Parathyroid adenoma (tissue), 2 donors: Measurements from ENCODE around the gene NR1H4.

Source experiments
- H2AFZ ChIP-seq: fragments of 300-600 bp; sonication (generic); one replicate; pipeline ENCODE4 v1.7.0; 2017; ENCODE audit warnings: antibody characterized with exemption, mild to moderate bottlenecking
- H3K27ac ChIP-seq: fragments of 300-600 bp; sonication (generic); one replicate; pipeline ENCODE4 v1.7.0; 2017
- H3K27me3 ChIP-seq: fragments of 300-600 bp; sonication (generic); one replicate; pipeline ENCODE4 v1.7.0; 2017; ENCODE audit warnings: low read length; ENCODE audit not compliant: control insufficient read depth, insufficient read depth
- H3K36me3 ChIP-seq: fragments of 300-600 bp; sonication (generic); one replicate; pipeline ENCODE4 v1.7.0; 2017; ENCODE audit warnings: low read length; ENCODE audit not compliant: control insufficient read depth, insufficient read depth
- H3K4me1 ChIP-seq: fragments of 300-600 bp; sonication (generic); one replicate; pipeline ENCODE4 v1.7.0; 2017; ENCODE audit warnings: control low read depth
- H3K4me2 ChIP-seq: fragments of 300-600 bp; sonication (generic); one replicate; pipeline ENCODE4 v1.7.0; 2017; ENCODE audit warnings: low read length
- H3K4me3 ChIP-seq: fragments of 300-600 bp; sonication (generic); one replicate; pipeline ENCODE4 v1.7.0; 2017; ENCODE audit warnings: low read depth, low read length
- H3K79me2 ChIP-seq: fragments of 300-600 bp; sonication (generic); one replicate; pipeline ENCODE4 v1.7.0; 2017; ENCODE audit warnings: control low read depth
- H3K9ac ChIP-seq: fragments of 300-600 bp; sonication (generic); one replicate; pipeline ENCODE4 v1.7.0; 2017; ENCODE audit warnings: mild to moderate bottlenecking
- H3K9me3 ChIP-seq: fragments of 300-600 bp; sonication (generic); one replicate; pipeline ENCODE4 v1.7.0; 2017; ENCODE audit warnings: low read length; ENCODE audit not compliant: control insufficient read depth
- TF ChIP-seq, protein P1 (sequence below): fragments of 300-600 bp; sonication (generic); IDR thresholded peaks from one replicate; pipeline ENCODE4 v1.7.0; 2017; ENCODE audit warnings: antibody characterized with exemption, mild to moderate bottlenecking
- donor health status: primary hyperparathyroidism.

The NR1H4 gene

GRCh38 chr12:100443434-100443833 lies 30.2 kb upstream of the NR1H4 start:
- H3K36me3 ChIP-seq = no peaks in the 10 kb centered on the region
- H2AFZ ChIP-seq = no peak overlapping the region
- H3K4me2 ChIP-seq = no peak overlapping the region
- H3K27me3 ChIP-seq = no peaks in the 10 kb centered on the region
- H3K79me2 ChIP-seq = no peaks in the 10 kb centered on the region
- TF ChIP-seq, protein P1, sequence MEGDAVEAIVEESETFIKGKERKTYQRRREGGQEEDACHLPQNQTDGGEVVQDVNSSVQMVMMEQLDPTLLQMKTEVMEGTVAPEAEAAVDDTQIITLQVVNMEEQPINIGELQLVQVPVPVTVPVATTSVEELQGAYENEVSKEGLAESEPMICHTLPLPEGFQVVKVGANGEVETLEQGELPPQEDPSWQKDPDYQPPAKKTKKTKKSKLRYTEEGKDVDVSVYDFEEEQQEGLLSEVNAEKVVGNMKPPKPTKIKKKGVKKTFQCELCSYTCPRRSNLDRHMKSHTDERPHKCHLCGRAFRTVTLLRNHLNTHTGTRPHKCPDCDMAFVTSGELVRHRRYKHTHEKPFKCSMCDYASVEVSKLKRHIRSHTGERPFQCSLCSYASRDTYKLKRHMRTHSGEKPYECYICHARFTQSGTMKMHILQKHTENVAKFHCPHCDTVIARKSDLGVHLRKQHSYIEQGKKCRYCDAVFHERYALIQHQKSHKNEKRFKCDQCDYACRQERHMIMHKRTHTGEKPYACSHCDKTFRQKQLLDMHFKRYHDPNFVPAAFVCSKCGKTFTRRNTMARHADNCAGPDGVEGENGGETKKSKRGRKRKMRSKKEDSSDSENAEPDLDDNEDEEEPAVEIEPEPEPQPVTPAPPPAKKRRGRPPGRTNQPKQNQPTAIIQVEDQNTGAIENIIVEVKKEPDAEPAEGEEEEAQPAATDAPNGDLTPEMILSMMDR = no peak
- no peak overlapping the region for H3K9ac ChIP-seq
- no peaks in the 10 kb centered on the region for H3K9me3 ChIP-seq
- H3K4me3 ChIP-seq = no peak overlapping the region
- no peak overlapping the region for H3K27ac ChIP-seq
- no peaks in the 10 kb centered on the region for H3K4me1 ChIP-seq

- no peak overlapping the region for H3K27ac ChIP-seq
- H3K36me3 ChIP-seq = no peaks in the 10 kb centered on the region
- H2AFZ ChIP-seq = no peak overlapping the region
- no peaks in the 10 kb centered on the region for H3K9me3 ChIP-seq
- no peak overlapping the region for H3K4me2 ChIP-seq
- no peaks in the 10 kb centered on the region for H3K27me3 ChIP-seq
- no peaks in the 10 kb centered on the region for H3K79me2 ChIP-seq
- H3K4me1 ChIP-seq = no peaks in the 10 kb centered on the region
- no peak overlapping the region for H3K4me3 ChIP-seq
- H3K9ac ChIP-seq = no peak overlapping the region
- TF ChIP-seq, protein P1 = no peak
Measured at GRCh38 chr12:100445081-100445481, 28.6 kb upstream of the NR1H4 start.

GRCh38 chr12:100447381-100447780 lies 26.3 kb upstream of the NR1H4 start:
- Histone ChIP-seq H2AFZ (no peak overlapping the region), H3K9ac (no peak overlapping the region), H3K27ac (no peak overlapping the region), H3K27me3 (no peaks in the 10 kb centered on the region), H3K4me2 (no peak overlapping the region), H3K4me1 (no peaks in the 10 kb centered on the region), H3K9me3 (no peaks in the 10 kb centered on the region), H3K79me2 (no peaks in the 10 kb centered on the region), H3K4me3 (no peak overlapping the region), H3K36me3 (no peaks in the 10 kb centered on the region)
- TF ChIP-seq, protein P1 = no peak

DNA sequence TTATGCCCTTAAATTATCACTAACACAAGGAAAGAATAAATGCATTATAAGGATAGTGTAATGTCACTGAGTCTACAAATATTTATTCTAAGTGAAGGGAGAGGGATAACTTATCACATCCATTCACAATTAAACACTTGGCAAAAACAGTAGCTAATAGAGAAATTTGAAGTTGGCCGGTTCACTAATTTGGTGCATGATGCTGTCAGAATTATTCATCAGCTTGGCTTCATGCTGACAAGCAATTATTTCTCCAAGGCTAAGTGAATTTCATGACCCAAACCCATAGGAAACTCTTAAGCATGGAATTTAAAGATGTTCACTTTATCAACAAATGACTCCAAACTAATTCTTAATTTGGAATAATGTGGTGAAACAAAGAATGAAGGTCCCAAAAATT lies 25.0 kb upstream of the NR1H4 start:
- no peak overlapping the region for H2AFZ ChIP-seq
- H3K36me3 ChIP-seq = no peaks in the 10 kb centered on the region
- H3K79me2 ChIP-seq = no peaks in the 10 kb centered on the region
- no peaks in the 10 kb centered on the region for H3K9me3 ChIP-seq
- no peaks in the 10 kb centered on the region for H3K4me1 ChIP-seq
- H3K9ac ChIP-seq = no peak overlapping the region
- TF ChIP-seq, protein P1 = no peak
- H3K27ac ChIP-seq = no peak overlapping the region
- H3K27me3 ChIP-seq = no peaks in the 10 kb centered on the region
- H3K4me2 ChIP-seq = no peak overlapping the region
- H3K4me3 ChIP-seq = no peak overlapping the region

GRCh38 chr12:100450735-100451134 lies 22.9 kb upstream of the NR1H4 start:
- TF ChIP-seq, protein P1 = no peak
- no peaks in the 10 kb centered on the region for H3K9me3 ChIP-seq
- no peaks in the 10 kb centered on the region for H3K36me3 ChIP-seq
- no peak overlapping the region for H3K4me2 ChIP-seq
- H3K27ac ChIP-seq = no peak overlapping the region
- H2AFZ ChIP-seq = no peak overlapping the region
- H3K9ac ChIP-seq = no peak overlapping the region
- no peaks in the 10 kb centered on the region for H3K27me3 ChIP-seq
- H3K4me3 ChIP-seq = no peak overlapping the region
- H3K79me2 ChIP-seq = no peaks in the 10 kb centered on the region
- no peaks in the 10 kb centered on the region for H3K4me1 ChIP-seq
